DMS79 treated with DMSO at 0.1 percent for 48 hours (cell line): ENCODE measurements around the gene FARS2.
"Not testable (repeated sequence)": the region's sequence is repeated elsewhere in the genome, so short reads cannot be mapped to it uniquely, and the experiment has no call there.

Experiments
- DNase-seq: peaks from one replicate; lab custom pipeline; 2025; lab: John Stamatoyannopoulos, UW

The FARS2 gene

DNA sequence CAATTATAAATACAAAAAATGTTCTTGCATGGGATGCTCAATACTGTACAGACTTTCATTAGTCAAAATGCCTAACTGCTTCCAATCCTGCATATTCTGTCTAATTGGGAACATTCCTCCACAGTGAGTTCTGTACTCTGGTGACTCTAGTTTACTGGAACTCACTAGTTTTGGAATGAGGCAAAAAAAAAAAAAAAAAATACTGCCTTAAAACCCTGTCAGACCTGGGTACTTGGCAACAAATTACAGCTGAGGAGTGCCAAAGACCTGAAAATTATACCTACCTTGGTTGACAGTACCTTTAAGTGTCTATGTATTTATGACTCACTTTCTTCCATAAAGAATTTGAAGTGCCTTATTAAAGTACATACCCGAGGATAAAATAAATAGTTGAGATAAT lies 276.7 kb downstream of the FARS2 start:
- DNase-seq: no peak

DNA sequence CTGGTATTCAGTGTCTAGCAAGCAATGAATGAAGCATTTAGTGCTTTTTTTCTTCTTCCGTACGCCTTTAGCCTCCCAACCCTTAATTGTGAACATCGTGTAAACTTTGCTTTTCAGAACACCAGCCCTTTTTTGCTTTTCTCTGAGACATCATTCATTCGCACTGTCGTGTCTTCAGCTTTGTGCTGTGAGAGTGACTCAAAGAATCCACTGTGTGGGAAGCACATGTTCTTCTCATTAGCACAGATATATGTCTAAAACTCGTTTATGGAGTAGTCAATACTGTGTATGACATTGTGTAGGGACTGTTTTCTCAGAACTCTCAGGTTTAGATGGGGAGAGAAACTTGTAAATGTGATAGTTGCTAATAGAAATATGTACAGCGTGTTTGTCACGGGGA lies 279.1 kb downstream of the FARS2 start:
- DNase-seq: no peak

DNA sequence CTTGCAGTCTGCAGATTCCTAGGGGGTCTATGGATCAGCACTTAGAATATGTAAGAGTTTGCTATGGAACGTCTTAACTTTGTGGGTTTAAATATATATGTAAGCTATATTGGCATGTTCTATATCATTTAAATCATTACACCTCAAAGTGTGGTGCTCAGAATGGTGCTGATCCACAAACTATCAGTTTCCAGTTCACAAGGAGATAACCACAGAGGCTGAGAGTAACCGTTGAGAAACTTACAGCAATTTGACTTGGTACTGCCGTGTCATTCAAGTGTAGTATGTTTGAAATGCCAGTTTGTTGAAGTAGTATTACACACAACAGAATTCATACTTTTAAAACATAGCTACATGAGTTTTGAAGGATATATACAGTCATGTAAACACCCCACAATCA lies 279.7 kb downstream of the FARS2 start:
- DNase-seq: no peak

DNA sequence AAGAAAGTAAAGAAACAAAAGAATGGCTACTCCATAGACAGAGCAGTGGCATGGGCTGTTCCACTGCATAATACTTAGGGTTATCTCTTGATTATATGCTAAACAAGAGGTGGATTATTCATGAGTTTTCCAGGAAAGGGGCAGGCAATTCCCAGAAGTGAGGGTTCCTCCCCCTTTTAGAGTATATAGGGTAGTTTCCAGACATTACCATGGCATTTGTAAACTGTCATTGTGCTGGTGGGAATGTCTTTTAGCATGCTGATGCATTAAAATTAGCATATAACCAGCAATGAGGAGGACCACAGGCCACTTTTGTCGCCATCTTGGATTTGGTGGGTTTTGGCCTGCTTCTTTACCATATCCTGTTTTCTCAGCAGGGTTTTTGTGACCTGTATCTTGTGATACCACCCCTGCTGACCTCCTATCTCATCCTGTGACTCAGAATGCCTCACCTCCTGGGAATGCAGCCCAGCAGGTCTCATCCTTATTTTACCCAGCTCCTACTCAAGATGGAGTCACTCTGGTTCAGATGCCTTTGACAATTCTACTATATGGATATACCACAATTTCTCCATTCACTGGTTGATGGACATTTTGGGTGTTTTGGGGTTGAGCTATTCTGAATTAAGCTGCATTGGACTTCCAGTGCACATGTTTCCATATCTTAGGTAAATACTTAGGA lies 280.6 kb downstream of the FARS2 start:
- no peak for DNase-seq

DNA sequence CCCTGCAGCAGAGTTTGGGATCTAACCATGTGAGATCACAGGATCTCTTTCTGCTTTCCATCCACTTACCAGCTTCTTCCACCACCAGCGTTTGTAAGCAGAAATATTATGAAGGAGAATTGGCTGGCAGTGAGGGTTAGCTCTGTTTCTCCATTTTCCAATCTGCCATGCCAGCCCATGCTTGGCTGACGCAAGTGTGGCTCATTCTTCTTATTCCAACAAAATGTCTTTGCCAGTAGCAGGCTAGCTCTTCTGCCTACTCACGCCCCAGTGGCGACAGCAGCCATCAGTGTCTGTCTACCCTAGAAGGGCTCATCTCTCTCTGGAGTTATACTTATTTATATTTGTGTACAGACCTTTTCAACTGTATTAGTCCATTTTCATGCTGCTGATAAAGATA lies 286.2 kb downstream of the FARS2 start:
- DNase-seq: no peak

DNA sequence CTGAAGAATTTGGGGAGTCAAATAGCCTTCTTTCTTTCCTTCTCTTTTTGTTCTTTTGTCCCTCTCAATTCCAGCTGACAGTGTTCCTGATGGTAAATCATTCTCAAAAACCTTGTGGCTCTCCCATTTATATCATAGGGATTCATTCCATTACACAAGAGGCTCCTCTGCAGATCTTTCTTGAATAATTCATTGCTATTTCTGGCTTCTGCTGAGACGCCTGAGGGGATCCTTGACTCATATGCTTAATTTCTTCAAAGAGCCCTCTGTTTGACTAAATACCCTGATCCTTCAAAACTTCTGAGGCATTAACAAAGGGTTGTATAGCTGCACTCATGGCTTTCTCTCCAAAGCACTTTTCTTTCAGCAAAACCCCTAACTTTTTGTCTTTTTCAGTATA lies 289.3 kb downstream of the FARS2 start:
- DNase-seq: no peak

DNA sequence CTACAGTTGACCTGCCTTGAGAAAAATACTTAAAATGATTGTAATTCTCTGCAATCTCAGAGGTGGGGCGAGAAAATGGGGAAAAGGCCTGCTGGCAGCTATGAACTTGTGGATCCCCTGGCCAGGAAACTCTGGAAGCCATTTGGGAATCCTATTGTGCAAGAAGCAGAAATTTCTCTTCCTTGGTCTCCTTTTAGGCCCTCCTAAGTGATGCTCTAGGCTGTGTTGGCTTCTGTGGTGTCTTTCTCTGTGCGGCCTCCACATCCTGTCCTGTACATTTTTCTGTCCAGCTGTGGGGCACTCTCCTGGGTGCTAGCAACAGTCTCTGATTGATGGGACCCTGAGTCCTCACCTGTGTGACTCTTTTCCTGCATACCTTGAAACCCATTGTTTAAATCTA lies 290.9 kb downstream of the FARS2 start:
- no peak for DNase-seq

DNA sequence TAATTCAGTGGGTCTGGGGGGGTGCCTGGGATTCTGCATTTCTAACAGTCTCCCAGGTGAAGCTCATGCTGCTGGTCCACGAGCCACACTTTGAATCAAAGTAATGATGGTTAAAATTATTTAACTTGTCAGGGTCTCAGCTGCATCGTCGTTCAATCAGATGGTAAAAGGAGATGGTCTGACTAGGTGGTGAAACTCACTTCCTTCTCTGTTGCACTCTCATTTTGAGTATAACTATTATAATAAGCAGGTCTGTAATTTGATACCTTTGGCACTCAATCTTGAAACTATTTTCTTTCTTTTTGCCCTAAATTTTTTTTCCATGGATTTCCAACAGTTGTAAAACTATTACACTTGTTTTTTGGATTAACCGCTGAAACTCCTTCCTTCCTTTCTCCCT lies 292.5 kb downstream of the FARS2 start:
- DNase-seq: no peak

DNA sequence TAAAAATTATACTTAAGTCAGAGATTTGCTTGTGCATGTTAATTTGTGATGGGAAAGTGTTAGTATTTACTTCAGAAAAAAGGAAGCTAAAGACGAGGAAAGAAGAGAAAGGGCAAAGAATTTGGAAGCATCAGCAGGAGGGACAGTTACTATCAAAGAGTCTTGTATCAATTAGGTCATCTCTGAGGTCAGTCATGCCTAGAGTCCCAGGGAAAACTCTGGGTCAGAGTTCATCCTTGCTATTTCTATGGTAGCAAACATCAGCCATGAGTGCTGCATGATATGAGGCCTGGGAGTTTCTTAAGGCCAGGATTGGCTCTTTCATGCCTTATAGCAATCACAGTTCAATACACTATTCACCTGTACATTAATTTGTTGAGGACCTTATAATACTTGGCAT lies 292.9 kb downstream of the FARS2 start:
- DNase-seq: no peak

DNA sequence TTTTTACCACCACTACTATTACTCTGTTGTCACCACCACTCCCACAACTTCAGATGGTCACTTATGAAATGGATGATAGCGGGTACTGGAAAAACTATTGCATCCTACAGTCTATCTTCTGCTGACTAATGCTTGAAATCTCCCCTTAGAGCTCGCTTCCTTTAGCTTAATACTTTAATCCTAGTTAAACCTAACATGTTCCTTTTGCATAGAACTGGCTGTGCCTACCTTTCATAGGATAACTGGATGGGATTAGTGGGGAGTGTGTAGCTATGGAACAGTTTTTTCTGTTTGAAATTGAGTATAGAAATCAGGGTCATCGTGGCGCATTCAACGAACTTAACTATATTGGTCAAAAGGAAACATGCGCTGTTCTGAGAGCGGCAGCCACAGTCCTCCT lies 294.7 kb downstream of the FARS2 start:
- no peak for DNase-seq

DNA sequence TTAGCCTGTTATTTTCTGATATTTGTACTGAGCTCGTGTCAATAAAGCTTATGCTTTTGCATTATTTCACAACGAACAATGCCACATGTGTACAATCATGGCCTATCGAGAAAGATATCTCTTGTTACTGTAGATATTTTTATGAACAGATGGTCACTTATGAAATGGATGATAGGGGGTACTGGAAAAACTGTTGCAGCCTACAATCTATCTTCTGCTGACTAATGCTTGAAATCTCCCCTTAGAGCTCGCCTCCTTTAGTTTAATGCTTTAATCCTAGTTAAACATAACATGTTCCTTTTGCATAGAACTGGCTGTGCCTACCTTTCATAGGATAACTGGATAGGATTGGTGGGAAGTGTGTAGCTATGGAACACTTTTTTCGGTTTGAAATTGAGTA lies 296.2 kb downstream of the FARS2 start:
- no peak for DNase-seq

DNA sequence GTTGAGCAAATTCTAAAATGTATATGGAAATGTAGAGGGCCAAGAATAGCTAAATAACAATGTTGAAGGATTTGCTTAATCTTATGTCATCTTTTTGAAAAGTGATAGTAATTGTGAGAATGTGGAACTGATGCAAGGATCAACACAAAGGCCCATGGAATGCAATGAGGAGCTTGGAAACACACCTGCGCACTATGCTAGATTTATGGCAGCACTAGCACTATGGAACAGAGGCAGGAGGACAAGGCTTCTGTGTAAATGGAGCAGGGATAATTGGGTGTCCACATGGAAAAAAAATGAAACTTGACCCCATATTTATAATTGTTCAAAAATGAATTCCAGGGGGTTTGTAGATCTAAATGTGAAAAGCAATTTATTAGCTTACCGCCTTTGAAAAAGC lies 298.3 kb downstream of the FARS2 start:
- no peak for DNase-seq

DNA sequence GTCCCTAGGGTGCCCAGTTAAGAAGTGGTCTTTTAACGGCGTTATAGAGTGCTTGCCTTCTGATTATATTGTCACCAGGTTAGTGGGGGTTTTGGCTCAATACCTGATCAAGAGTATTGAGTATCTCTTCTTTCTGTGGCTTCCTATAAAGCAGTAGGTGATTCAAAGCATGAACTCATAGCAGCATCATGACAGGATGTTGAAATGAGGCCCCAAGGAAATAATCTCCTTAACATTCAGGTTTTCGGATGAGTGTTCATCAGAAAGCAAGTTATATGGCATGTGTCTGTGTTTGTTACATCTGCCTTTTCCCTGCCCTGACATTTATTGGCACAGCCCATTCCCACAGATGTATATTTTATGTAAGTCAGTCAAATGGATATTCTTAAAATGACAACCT lies 301.0 kb downstream of the FARS2 start:
- DNase-seq: no peak

DNA sequence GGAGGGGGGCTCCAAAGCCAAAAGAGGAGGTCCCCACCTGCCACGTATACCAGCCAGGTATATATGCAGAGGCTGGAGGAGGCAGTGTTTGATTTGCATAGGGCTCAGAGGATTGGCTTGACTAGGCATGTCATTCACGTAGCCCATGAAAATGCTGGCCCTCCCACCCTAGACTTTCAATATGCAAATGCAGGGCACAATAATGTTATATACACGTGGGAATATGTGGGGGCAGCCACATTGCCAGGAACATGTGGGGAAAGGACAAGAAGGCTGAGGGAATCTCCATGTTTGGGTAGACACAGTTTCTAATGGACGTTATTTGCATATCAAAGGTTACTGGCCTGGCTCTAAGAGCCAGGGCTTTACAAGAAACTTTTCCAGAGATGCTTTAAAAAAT lies 301.8 kb downstream of the FARS2 start:
- DNase-seq: no peak

DNA sequence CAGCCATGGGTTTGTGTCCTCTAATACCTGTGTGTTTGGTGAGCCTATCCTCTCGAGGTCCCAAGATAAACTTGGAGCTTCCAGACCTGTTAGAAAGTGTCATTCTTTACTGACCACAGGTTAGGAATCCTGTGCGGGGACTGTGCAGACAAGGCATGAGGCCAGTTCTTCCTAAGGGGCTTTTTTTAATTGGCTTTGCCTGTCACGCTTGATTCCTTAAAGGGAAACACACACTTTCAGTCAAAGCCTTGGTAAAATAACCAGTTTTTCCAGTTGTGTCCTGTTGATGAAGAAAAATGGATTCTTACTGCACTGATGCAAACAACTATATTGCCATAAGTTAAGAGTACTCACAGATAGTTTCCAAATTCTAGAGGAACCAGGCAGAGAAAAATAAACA lies 303.4 kb downstream of the FARS2 start:
- DNase-seq: not testable (repeated sequence)

DNA sequence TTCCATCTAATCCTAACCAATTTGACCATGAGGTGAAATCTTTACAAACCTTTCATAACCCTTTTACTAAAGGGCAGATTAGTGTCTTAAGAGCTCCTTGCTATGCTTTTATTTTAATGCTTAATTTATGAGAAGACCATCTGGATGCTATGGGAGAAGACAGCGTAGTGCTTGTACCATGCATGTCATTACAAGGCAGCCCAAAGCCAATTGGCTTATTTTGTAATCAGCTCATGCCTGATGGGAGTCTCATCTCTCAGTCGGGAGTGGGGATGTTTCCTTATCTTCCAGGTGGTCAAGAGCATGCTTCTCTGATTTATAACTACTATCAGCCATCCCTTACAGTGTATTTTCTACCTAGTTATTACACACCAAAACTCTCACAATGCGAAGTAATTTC lies 304.7 kb downstream of the FARS2 start:
- no peak for DNase-seq

DNA sequence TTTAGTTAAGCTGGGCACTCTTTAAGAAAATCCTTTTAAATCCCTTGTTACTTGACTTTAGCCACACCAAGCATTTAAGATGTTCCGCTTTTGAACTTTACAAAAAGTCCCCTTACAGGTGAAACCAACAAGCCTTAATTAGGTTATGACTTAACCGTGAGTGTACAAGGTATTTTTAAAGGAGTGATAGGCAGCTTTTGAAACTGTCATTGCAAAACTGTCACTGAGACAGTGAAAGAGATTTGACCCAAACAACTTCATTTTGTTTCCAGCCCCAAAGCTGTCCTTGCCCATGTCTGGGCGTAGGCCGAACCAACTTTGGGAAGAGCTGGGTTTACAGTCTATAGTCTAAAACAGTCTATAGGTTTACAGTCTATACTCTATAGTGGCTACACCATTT lies 305.4 kb downstream of the FARS2 start:
- DNase-seq: no peak

DNA sequence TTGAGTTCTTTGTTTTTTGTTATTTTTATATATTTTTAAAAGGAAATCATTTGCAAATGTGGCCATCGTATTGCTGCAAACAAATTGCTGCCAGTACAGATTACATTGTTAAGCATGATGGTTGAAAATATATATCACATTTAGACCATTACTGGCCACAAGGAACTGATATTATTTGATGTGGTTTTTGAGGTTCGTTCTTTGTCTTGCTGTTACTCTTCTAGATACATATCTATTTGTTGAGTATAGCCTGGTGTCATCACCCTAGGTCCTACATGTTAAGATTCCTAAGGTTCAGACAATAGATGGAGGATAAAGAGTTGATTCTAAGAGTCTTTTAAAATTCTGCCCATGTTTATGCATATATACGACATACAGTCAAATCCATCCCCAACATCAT lies 306.0 kb downstream of the FARS2 start:
- DNase-seq: no peak

DNA sequence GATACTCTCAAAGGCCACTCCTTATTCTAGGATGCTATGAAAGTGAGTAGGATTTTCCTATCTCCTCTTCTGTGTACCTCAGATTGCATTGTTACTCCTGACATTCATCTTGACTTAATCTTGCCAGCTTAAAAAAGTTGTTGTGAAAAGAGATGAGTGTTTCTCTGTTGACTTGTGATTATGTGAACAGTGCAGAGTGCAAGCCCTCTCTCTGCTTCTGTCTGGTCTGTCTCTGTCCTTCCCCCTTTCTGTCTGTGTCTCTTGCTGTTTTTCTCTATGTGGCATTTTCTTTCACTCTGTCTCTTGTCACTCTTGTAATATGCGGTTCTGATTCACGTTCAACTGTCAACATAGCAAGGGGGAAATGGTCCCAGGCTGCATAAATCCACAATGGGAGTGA lies 306.6 kb downstream of the FARS2 start:
- no peak for DNase-seq

DNA sequence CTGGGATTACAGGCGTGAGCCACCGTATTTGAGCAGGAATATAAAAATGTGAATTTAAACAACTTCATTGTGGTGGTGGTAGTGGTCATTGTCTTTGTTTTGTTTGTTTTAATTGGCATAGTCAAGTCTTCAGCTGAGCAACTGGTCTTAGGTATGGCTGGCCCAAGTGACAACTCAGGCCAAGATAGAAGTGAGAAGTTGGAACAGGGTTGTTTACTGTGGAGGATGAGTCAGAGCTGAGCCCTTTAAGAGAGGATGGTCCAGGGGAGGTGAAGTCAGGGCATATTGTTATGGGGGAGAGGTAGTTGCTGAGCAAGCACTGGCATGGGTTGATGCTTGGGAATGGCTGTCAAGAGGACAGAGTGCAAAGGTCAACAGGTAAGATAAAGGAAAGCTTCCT lies 308.2 kb downstream of the FARS2 start:
- DNase-seq: no peak

DNA sequence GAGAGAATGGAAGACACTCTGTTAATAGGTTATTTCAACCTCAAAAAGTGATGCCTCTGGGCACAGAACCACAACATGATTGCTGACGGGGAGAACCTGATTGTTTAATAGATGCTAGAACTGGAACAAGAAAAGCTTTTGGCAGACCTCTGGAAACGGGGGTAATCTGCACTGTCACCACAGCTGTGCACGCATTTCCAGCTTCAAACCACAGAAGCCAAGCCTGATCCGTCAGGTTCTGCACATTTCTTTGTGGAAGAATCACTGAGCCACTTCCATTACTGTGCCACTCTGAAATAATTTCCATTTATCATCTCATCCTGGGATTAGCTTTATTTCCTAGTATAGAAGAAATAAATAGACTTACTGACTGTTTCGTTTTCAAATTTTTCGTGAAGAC lies 309.3 kb downstream of the FARS2 start:
- no peak for DNase-seq

DNA sequence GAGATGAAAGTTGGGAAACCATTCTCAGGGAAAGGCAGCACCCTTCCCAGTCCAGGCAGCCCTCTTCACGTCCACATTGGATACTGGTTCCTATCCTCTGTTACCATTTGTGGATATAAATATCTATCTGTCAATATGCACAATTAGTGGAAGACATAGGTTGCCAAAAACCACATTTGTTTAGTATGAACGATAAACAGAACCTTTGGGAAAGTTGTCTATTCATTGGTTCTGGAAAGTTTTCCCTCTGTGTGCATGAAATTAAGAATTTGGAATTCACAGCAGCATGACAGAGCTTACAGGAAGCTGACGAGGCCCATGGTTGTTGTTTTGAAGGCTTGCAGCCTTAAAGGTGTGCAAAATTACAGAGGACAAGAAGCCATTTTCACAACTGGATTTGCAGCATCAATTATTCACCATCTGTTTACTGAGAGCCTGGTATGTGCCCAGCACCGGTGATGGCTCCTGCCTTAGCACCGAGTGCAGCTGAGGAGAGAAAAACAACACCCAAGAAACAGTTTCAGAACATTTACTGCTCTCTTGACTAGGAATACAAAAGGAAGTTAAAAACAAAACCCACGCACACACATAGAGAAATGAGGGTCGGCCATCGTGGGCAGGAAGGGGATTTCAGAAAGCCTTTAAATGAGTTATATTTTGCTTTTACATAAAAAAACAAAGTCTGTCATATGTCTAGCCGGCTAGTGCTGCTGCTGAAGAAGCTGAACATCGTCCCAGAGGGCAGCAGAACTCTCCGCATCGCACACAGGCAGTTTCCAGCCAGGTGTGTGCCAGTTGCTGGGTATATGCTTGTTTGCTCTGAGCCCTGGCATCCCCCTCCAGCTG lies 319.6 kb downstream of the FARS2 start:
- DNase-seq: no peak

DNA sequence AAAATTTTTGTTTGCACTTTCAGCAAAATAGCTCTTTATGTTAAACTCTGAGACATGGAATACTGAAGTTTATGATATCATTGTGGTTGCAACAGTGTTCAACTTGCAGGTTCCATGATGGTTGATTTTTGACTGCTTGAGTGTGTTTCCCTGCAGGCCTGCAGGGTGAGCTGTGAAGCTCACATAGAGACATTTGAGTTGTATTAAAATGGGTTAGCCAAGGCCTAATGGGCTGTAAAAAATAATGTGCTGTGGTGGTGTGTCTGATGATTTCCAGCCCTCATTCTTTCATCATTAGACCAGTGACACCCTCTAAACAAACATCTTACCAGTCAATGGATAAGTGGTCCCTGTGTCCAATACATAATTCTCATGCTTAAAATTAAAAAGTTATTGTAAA lies 321.4 kb downstream of the FARS2 start:
- DNase-seq: no peak

DNA sequence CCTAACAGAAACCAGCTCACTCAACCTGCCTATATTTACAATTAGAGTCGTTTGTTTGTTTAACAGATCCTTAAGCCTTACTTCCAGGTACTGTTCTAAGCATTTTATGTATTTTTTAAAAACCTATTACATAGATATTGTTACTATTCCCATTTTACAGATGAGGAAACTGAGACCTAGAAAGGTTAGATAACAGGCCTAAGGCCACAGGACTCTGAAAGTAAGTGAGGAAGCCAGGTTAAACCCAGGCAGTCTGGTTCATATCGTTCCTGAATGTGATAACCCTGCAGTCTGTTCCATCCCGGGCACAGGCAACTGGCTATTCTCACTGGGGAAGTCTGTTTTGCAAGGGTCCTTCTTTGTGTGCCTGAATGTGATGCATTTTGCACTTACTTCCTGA lies 322.2 kb downstream of the FARS2 start:
- no peak for DNase-seq
